K562 (cell line): ENCODE data around the gene LPIN1. TPM values are rescaled to one million over a fixed set of nuclear protein-coding genes. Genes with fewer than 3 reads are reported as not detected.
A peak's percentile ranks its signal among the peaks of the same experiment; 100 is the strongest.

Experiments used
- ATAC-seq: fragments of 200-7000 bp; cut with Tn5 transposase; 3 replicates; pipeline ENCODE4 v1.9.1; 2020; ENCODE audit warnings: moderate library complexity
- BruUV-seq: library from RNA; stranded (reverse); fragments of 400-500 nt; replicated peaks from 2 replicates; lab custom pipeline; 2021; lab: Mats Ljungman, UMichigan
- CTCF ChIA-PET: fragments of 300-600 bp; formaldehyde crosslinking; extraction: SDS; loops from one replicate; lab custom pipeline; 2021; ENCODE audit warnings: low intra/inter-chr PET ratio; lab: Yijun Ruan, JAX
- POLR2A ChIA-PET: fragments of 300-600, 350-650 bp; sonication (Branson Sonifier 250); formaldehyde crosslinking; extraction: SDS; loops from one replicate; lab custom pipeline; 2021; ENCODE audit warnings: antibody characterized with exemption, inconsistent platforms; lab: Yijun Ruan, JAX
- DNase-seq, 4 experiments: peaks; one replicate each; pipeline versions ENCODE4 v3.0.0 to v3.0.0-alpha.2; 2011 to 2018; ENCODE audit warnings: low spot score in 3 of 4, mixed read lengths in 3 of 4; ENCODE audit errors: extremely low read depth in 1 of 4
- FAIRE-seq: peaks from 2 replicates; lab custom pipeline; 2011; peaks lifted over from hg19 to GRCh38; lab: Jason Lieb, UNC
- H2AFZ ChIP-seq: 2 replicates; pipeline ENCODE4 v1.6.0; 2011; ENCODE audit warnings: low read depth, low read length, control low read depth, inconsistent platforms
- H3K27ac ChIP-seq: fragments of 200-600 bp; 3 replicates; pipeline ENCODE4 v1.8.0; 2011; ENCODE audit warnings: low read depth, mild to moderate bottlenecking, control low read depth, inconsistent platforms, low read length, moderate library complexity, mixed read lengths; ENCODE audit errors: extremely low read depth
- H3K27me3 ChIP-seq, 2 experiments: fragments of 300-600 bp in 1 of 2; 2 replicates in 1 of 2; 3 replicates in 1 of 2; pipeline versions ENCODE4 v1.6.0 to v1.8.0; 2011; ENCODE audit warnings: inconsistent platforms in 2 of 2, low read length in 2 of 2, mild to moderate bottlenecking in 1 of 2, mixed read lengths in 1 of 2, moderate library complexity in 1 of 2; ENCODE audit not compliant: control insufficient read depth in 2 of 2, insufficient read depth in 2 of 2
- H3K36me3 ChIP-seq: fragments of 300-600 bp; 3 replicates; pipeline ENCODE4 v1.8.0; 2011; ENCODE audit warnings: mild to moderate bottlenecking, low read length, inconsistent platforms; ENCODE audit not compliant: control insufficient read depth, insufficient read depth
- H3K4me1 ChIP-seq, 2 experiments: fragments of 200-600 bp in 1 of 2; replicated peaks in 1 of 2; 2 replicates in 1 of 2; 3 replicates in 1 of 2; pipeline versions ENCODE4 v1.5.1 to v1.8.0; 2011; ENCODE audit warnings: inconsistent platforms in 2 of 2, low read length in 2 of 2, mild to moderate bottlenecking in 1 of 2, mixed read lengths in 1 of 2, moderate library complexity in 1 of 2; ENCODE audit not compliant: control insufficient read depth in 2 of 2, insufficient read depth in 2 of 2
- H3K4me2 ChIP-seq: 2 replicates; pipeline ENCODE4 v1.6.1; 2011; ENCODE audit warnings: low read length, control low read depth, inconsistent platforms, mixed read lengths; ENCODE audit not compliant: insufficient read depth
- H3K4me3 ChIP-seq: fragments of 200-600 bp; sonication (generic), shearing (Covaris generic); 2 replicates; pipeline ENCODE4 v1.5.1; 2016; ENCODE audit warnings: control low read depth, inconsistent platforms
- H3K79me2 ChIP-seq: fragments of 200-600 bp; 3 replicates; pipeline ENCODE4 v1.8.0; 2011; ENCODE audit warnings: low read length, inconsistent platforms; ENCODE audit not compliant: control insufficient read depth, insufficient read depth
- H3K9ac ChIP-seq, 2 experiments: 2 replicates each; pipeline versions ENCODE4 v1.6.0 to v1.6.1; 2011; ENCODE audit warnings: low read depth in 2 of 2, low read length in 2 of 2, control low read depth in 1 of 2, inconsistent platforms in 1 of 2, mild to moderate bottlenecking in 1 of 2, mixed read lengths in 1 of 2; ENCODE audit not compliant: insufficient read depth in 1 of 2
- H3K9me1 ChIP-seq: one replicate; pipeline ENCODE4 v1.6.0; 2011; ENCODE audit warnings: inconsistent platforms, mild to moderate bottlenecking, low read length, moderate library complexity; ENCODE audit not compliant: control insufficient read depth, insufficient read depth
- H3K9me3 ChIP-seq: replicated peaks from 2 replicates; pipeline ENCODE4 v1.5.1; 2011; ENCODE audit warnings: low read depth, low read length, inconsistent platforms; ENCODE audit not compliant: control insufficient read depth, insufficient read depth
- H4K20me1 ChIP-seq: replicated peaks from 2 replicates; pipeline ENCODE4 v1.6.1; 2011; ENCODE audit warnings: low read length, inconsistent platforms, mixed read lengths; ENCODE audit not compliant: control insufficient read depth, insufficient read depth
- ATF1 ChIP-seq, 2 experiments: fragments of 450-650 bp in 1 of 2; IDR thresholded peaks; 2 replicates each; pipeline ENCODE4 v1.6.1; 2016; ENCODE audit warnings: missing compliant biosample characterization in 1 of 2, missing genetic modification characterization in 1 of 2
- CCAR2 ChIP-seq: fragments of 200-400 bp; formaldehyde crosslinking; IDR thresholded peaks from 2 replicates; pipeline ENCODE4 v1.6.1; 2017; ENCODE audit warnings: mild to moderate bottlenecking, low read depth, low read length
- CREBBP ChIP-seq: IDR thresholded peaks from one replicate; pipeline ENCODE4 v1.6.1; 2012; ENCODE audit warnings: low read depth, mild to moderate bottlenecking, control low read depth, inconsistent platforms, low read length
- FOSL1 ChIP-seq: fragments of 200-800 bp; sonication (Bioruptor generic); conservative IDR thresholded peaks from 2 replicates; pipeline ENCODE4 v1.6.1; 2016; ENCODE audit warnings: missing genetic modification characterization, missing compliant biosample characterization
- FUS ChIP-seq: fragments of 200-400 bp; formaldehyde crosslinking; optimal IDR thresholded peaks from 2 replicates; pipeline ENCODE3; 2017; ENCODE audit warnings: low read depth, low read length
- ILF3 ChIP-seq: fragments of 450-650 bp; IDR thresholded peaks from 2 replicates; pipeline ENCODE4 v1.6.1; 2018; ENCODE audit warnings: antibody characterized with exemption, mild to moderate bottlenecking, moderate library complexity, borderline replicate concordance
- MBD2 ChIP-seq: sonication (generic); IDR thresholded peaks from 2 replicates; pipeline ENCODE4 v1.6.1; 2016; ENCODE audit warnings: low read depth, borderline replicate concordance
- MYC ChIP-seq, 2 experiments: fragments of 250-450 bp in 1 of 2; sonication (Bioruptor Pico) in 1 of 2; IDR thresholded peaks; 2 replicates each; pipeline versions ENCODE4 v1.5.1 to v1.6.1; 2012 to 2021; ENCODE audit warnings: low read depth in 2 of 2, borderline replicate concordance in 1 of 2, improper control_type of control experiment in 1 of 2, low read length in 1 of 2, mild to moderate bottlenecking in 1 of 2, moderate library complexity in 1 of 2
- PREB ChIP-seq: sonication (generic); formaldehyde crosslinking; IDR thresholded peaks from 2 replicates; pipeline ENCODE4 v1.8.1; 2023; ENCODE audit warnings: mild to moderate bottlenecking, missing genetic modification reagents
- RB1 ChIP-seq: fragments of 450-650 bp; IDR thresholded peaks from 2 replicates; pipeline ENCODE4 v1.6.1; 2017; ENCODE audit warnings: low read depth, mild to moderate bottlenecking
- TAF7 ChIP-seq: fragments of 450-650 bp; IDR thresholded peaks from 2 replicates; pipeline ENCODE4 v1.6.1; 2016; ENCODE audit warnings: missing genetic modification characterization, missing compliant biosample characterization
- ZNF12 ChIP-seq: sonication (generic); formaldehyde crosslinking; IDR thresholded peaks from 2 replicates; pipeline ENCODE4 v1.4.0; 2020; ENCODE audit warnings: mild to moderate bottlenecking, missing genetic modification reagents
- ZNF444 ChIP-seq: fragments of 250-450 bp; sonication (Bioruptor Pico); IDR thresholded peaks from 2 replicates; pipeline ENCODE4 v1.4.0; 2020; ENCODE audit warnings: mild to moderate bottlenecking, moderate library complexity
- WGBS: fragments of 100-300 bp; shearing (Covaris generic); methylation state at CpG from one replicate; pipeline ENCODE4 v1.1.6; 2016; ENCODE audit warnings: low coverage, mixed read lengths; ENCODE audit not compliant: insufficient coverage; ENCODE audit errors: missing lambda C conversion rate; 5-methylcytosine and 5-hydroxymethylcytosine counted together
- in situ Hi-C: fragments of 300-500 bp; cut with MboI; formaldehyde crosslinking; loops from 4 replicates; pipeline ENCODE4 v1.15.0; 2018; ENCODE audit warnings: inconsistent platforms, mixed read lengths
- intact Hi-C: fragments of 100-400 bp; cut with micrococcal nuclease; formaldehyde crosslinking; loops from 2 replicates; pipeline ENCODE4 v1.14.2; 2022
- polyA plus RNA-seq, 8 experiments: library from polyadenylated mRNA; depleted of rRNA in 4 of 8; stranded (reverse) in 5 of 8; unstranded in 3 of 8; fragments of >200 nt; fragmentation: Nextera tagmentation in 2 of 8; fragmentation: Illumina TruSeq in 1 of 8; extraction: Ambion mirVana in 2 of 8; extraction: Trizol in 1 of 8; gene quantifications; 2 replicates each; pipeline versions ENCODE4 v1.2.1 to v1.2.3, GENCODE V29; 2011 to 2014; ENCODE audit warnings: inconsistent platforms in 1 of 8, missing spikeins in 1 of 8
- total RNA-seq, 7 experiments: library from RNA; depleted of rRNA in 6 of 7; stranded (reverse); fragments of >200 nt in 6 of 7; fragmentation: Illumina TruSeq in 2 of 7; extraction: Trizol in 2 of 7; gene quantifications; 2 replicates each; pipeline versions ENCODE4 v1.2.1 to v1.2.3, GENCODE V29; 2011 to 2021; ENCODE audit warnings: low replicate concordance in 1 of 7
- TF ChIP-seq, protein P1 (sequence below): fragments of 250-450 bp; sonication (Bioruptor Pico); IDR thresholded peaks from 2 replicates; pipeline ENCODE4 v1.8.0; 2022; ENCODE audit warnings: moderate library complexity, mild to moderate bottlenecking, inconsistent platforms
- TF ChIP-seq, protein P2 (sequence below), 2 experiments: IDR thresholded peaks; 2 replicates each; pipeline ENCODE4 v1.6.1; 2011; ENCODE audit warnings: borderline replicate concordance in 1 of 2, control low read depth in 1 of 2, low read depth in 1 of 2, low read length in 1 of 2, mild to moderate bottlenecking in 1 of 2, mixed read lengths in 1 of 2, moderate library complexity in 1 of 2; ENCODE audit not compliant: insufficient read depth in 1 of 2, insufficient read length in 1 of 2, poor library complexity in 1 of 2, severe bottlenecking in 1 of 2; ENCODE audit errors: extremely low read depth in 1 of 2
- TF ChIP-seq, protein P3 (sequence below): sonication (generic); formaldehyde crosslinking; IDR thresholded peaks from 2 replicates; pipeline ENCODE4 v1.8.0; 2022; ENCODE audit warnings: mild to moderate bottlenecking, low read depth, missing genetic modification reagents

LPIN1 gene
- total and polyA plus RNA-seq, 9 of the 15 experiments (the other 6 are each of a cell fraction or from before 2014, with no cell fraction given): 9.2 to 84.0 (median 27.8) TPM

DNA sequence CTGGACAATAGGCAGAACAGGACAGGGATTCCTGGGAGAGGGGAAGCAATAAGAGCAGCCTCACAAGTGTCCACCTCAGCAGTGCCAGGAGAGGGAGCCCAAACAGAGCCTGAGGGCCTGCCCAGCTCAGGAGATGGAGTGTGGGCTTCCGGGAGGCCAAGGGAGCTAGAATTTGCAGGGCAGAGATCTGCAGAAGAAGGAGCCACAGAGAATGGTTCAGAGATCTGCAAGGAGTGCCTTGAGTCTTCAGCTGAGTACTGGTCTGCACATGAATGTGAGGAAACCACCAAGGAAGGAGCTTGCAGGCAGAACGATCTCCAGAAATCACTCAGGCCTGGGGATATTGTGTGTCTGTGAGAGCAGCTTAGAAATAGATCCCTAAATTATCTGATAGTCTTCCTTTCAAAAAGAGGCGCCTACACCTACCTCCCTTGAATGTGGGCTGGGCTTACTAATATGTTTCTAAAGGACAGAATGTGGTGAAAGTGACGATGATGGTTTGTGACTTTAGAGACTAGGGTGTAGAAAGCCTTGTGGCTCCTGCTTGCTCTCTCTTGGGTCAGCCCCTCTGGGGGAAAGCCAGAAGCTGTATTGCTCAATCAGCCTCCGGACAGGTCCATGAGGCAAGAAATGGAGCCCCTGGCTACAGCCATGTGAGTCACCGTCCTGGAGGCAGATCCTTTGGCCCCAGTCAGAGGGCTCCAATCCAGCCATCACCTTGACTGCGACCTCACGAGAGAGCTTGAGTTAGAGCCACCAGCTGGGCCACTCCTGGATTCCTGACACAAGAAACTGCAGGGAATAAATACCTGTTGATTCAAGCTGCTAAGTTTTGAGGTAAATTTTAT is 7.6 kb upstream of the LPIN1 start:
- in situ Hi-C loops: no loop called here
- H3K4me3 ChIP-seq: no peak overlapping the region
- intact Hi-C loops: loop anchor here (1.0 kb wide), 1 partner anchor 40 kb away; no protein-coding TSS in a partner anchor
- peaks cover 3 to 5% of the 10 kb centered on the region in 2 experiments; a peak in 2 of 5 replicates for H3K27me3 ChIP-seq
- FAIRE-seq (peak; percentile 75), DNase-seq (peak in 3 of 4 experiments; percentile 36 to 70 (median 64)), ATAC-seq (peak; percentile 91)
- CTCF ChIA-PET: interaction anchor here (1.4 to 2.9 kb wide), 2 partner anchors 40 to 46 kb away, joined by 4 to 21 read pairs; no protein-coding TSS in a partner anchor
- WGBS: 32% methylated on average over 8 of the region's 8 CpGs
- no peaks in the 10 kb centered on the region for H4K20me1 ChIP-seq
- H2AFZ ChIP-seq: peak overlapping the region; percentile 87
- no peaks in the 10 kb centered on the region for H3K9me1 ChIP-seq
- H3K9ac ChIP-seq: 0 out of 4 replicates have a peak overlapping the region, but pooled peaks of 1 of the 2 experiments have one; percentile 5
- H3K4me2 ChIP-seq: no peak overlapping the region
- POLR2A ChIA-PET: interaction anchor here (0.6 to 1.6 kb wide), 4 partner anchors 12 to 29 kb away, joined by 3 to 5 read pairs (median 3); no protein-coding TSS in a partner anchor
- no peaks in the 10 kb centered on the region for H3K36me3 ChIP-seq
- peaks cover 5% of the 10 kb centered on the region; the same call in 1 of the 2 replicates for H3K9me3 ChIP-seq
- no peaks in the 10 kb centered on the region for H3K79me2 ChIP-seq
- peaks cover 15 to 31% of the 10 kb centered on the region in 2 experiments; a peak in 4 of 5 replicates for H3K4me1 ChIP-seq
- no peak overlapping the region for H3K27ac ChIP-seq
- BruUV-seq: no TSS peak
- no peak for TF ChIP-seq ILF3
- TF ChIP-seq, protein P1, sequence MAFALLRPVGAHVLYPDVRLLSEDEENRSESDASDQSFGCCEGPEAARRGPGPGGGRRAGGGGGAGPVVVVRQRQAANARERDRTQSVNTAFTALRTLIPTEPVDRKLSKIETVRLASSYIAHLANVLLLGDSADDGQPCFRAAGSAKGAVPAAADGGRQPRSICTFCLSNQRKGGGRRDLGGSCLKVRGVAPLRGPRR (CRISPR knock-in tag): no peak
- peak; percentile 38; the same call in 1 of the 2 replicates for TF ChIP-seq FOSL1 (tag)
- TF ChIP-seq CREBBP: no peak
- no peak for TF ChIP-seq ZNF12 (CRISPR knock-in tag)
- no peak for TF ChIP-seq PREB (CRISPR knock-in tag)
- no peak for TF ChIP-seq MBD2
- TF ChIP-seq TAF7 (tag): no peak
- no peak for TF ChIP-seq FUS
- TF ChIP-seq, protein P2, sequence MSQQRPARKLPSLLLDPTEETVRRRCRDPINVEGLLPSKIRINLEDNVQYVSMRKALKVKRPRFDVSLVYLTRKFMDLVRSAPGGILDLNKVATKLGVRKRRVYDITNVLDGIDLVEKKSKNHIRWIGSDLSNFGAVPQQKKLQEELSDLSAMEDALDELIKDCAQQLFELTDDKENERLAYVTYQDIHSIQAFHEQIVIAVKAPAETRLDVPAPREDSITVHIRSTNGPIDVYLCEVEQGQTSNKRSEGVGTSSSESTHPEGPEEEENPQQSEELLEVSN (IDR thresholded peaks at IDR 0.05; ENCODE audit: borderline replicate concordance in 1 of 2, extremely low read depth in 1 of 2, insufficient read depth in 1 of 2, insufficient read length in 1 of 2, low read depth in 1 of 2, low read length in 1 of 2, poor library complexity in 1 of 2, severe bottlenecking in 1 of 2): peak in 1 of 2 experiments; percentile 9
- TF ChIP-seq ZNF444: no peak
- TF ChIP-seq MYC (IDR thresholded peaks at IDR 0.05; ENCODE audit: low read depth, low read length): peak; percentile 37; the same call in 1 of the 2 replicates
- TF ChIP-seq MYC (CRISPR knock-in tag; IDR thresholded peaks at IDR 0.05; ENCODE audit: borderline replicate concordance, low read depth): no peak
- TF ChIP-seq, protein P3, sequence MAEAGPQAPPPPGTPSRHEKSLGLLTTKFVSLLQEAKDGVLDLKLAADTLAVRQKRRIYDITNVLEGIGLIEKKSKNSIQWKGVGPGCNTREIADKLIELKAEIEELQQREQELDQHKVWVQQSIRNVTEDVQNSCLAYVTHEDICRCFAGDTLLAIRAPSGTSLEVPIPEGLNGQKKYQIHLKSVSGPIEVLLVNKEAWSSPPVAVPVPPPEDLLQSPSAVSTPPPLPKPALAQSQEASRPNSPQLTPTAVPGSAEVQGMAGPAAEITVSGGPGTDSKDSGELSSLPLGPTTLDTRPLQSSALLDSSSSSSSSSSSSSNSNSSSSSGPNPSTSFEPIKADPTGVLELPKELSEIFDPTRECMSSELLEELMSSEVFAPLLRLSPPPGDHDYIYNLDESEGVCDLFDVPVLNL (CRISPR knock-in tag): no peak
- no peak for TF ChIP-seq RB1
- TF ChIP-seq ATF1 (CRISPR knock-in tag; IDR thresholded peaks at IDR 0.05): no peak
- no peak for TF ChIP-seq ATF1 (tag; IDR thresholded peaks at IDR 0.05)
- no peak for TF ChIP-seq CCAR2
